Psoas muscle (tissue), 8 donors: ENCODE results near the gene ZPLD1. TPM values are rescaled to one million over a fixed set of nuclear protein-coding genes. Genes with fewer than 3 reads are reported as not detected.

Experiments used
- ATAC-seq, 4 donors: fragments of 200-7000 bp; cut with Tn5 transposase; one replicate each; pipeline ENCODE4 v1.9.1; 2020; ENCODE audit warnings: moderate library complexity in 3 of 4, mild to moderate bottlenecking in 2 of 4
- DNase-seq, 2 donors: peaks; one replicate each; pipeline ENCODE4 v3.0.0-alpha.2; 2020
- H3K27ac ChIP-seq: fragments of 200-600 bp; one replicate; pipeline ENCODE4 v1.8.0; 2022
- H3K27me3 ChIP-seq, 3 donors: fragments of 200-600 bp in 1 of 3; one replicate each; pipeline versions ENCODE4 v1.6.1 to v1.8.0; 2013 to 2022; ENCODE audit warnings: low read length in 2 of 3, mild to moderate bottlenecking in 2 of 3, moderate library complexity in 1 of 3; ENCODE audit not compliant: insufficient read depth in 3 of 3
- H3K36me3 ChIP-seq, 2 donors: fragments of 200-600 bp in 1 of 2; one replicate each; pipeline versions ENCODE4 v1.6.1 to v1.8.0; 2013 to 2022; ENCODE audit warnings: low read depth in 1 of 2, mild to moderate bottlenecking in 1 of 2, moderate library complexity in 1 of 2; ENCODE audit not compliant: insufficient read depth in 1 of 2
- H3K4me1 ChIP-seq: fragments of 200-600 bp; one replicate; pipeline ENCODE4 v1.8.0; 2022
- H3K4me3 ChIP-seq: fragments of 200-600 bp; one replicate; pipeline ENCODE4 v1.8.0; 2022; ENCODE audit warnings: mild to moderate bottlenecking
- H3K9me3 ChIP-seq: fragments of 200-600 bp; one replicate; pipeline ENCODE4 v1.8.0; 2022
- CTCF ChIP-seq: fragments of 200-600 bp; IDR thresholded peaks from one replicate; pipeline ENCODE4 v1.8.0; 2022; ENCODE audit warnings: antibody characterized with exemption
- WGBS, 3 donors: extraction: QIAGEN DNeasy Blood & Tissue Kit; methylation state at CpG; one replicate each; pipeline versions ENCODE4 v1.1.6 to v1.1.7; 2013; 5-methylcytosine and 5-hydroxymethylcytosine counted together
- intact Hi-C, 2 donors: fragments of 100-400 bp; cut with DNase I; formaldehyde crosslinking; loops; one replicate each; pipeline versions ENCODE4 v1.11.0 to v1.14.2; 2022
- polyA plus RNA-seq, 3 donors: library from polyadenylated mRNA; stranded (reverse); fragments of 200-250 nt; gene quantifications; one replicate each; pipeline ENCODE4 v1.2.3, GENCODE V29; 2013
- total RNA-seq, 4 donors: library from RNA; stranded (reverse); fragmentation: NEBNext Ultra II Directional in 2 of 4; extraction: Animal tissue kit (Norgen Biotek cat#: 25700) in 2 of 4; gene quantifications; one replicate each; pipeline versions ENCODE4 v1.2.1 to v1.2.4, GENCODE V29; 2021 to 2023
- donor health status: healthy with polysubstance abuse.
- donor health status: DM: no; HTN: no; CAD: no; lungs with moderate emphysema.
- donor health status: Bipolar disorder and iron deficiency.
- donor health status: healthy.
- donor health status: DM: yes; HTN: yes; CAD: no.
- donor health status: DM: no; HTN: no; CAD: no.
- donor health status: DM: no; HTN: no; CAD: no.
- donor health status: DM: yes; HTN: yes; CAD: no.

ZPLD1 gene
- total and polyA plus RNA-seq, 7 donors = 0.01 to 0.50 TPM; not detected in 5

- Histone ChIP-seq H3K36me3 (no peaks in the 10 kb centered on the region), H3K27ac (no peak overlapping the region), H3K4me1 (no peaks in the 10 kb centered on the region), H3K27me3 (no peaks in the 10 kb centered on the region), H3K9me3 (no peaks in the 10 kb centered on the region), H3K4me3 (no peak overlapping the region)
- 47 to 52% (median 49%) methylated on average over 3 of the region's 3 CpGs for WGBS, 3 donors
- TF ChIP-seq CTCF = no peak
- ATAC-seq (no peak), DNase-seq (no peak)
- intact Hi-C loops = no loop called here
Observed at GRCh38 chr3:102454181-102454580, 19.4 kb downstream of the ZPLD1 start.

GRCh38 chr3:102457644-102458043 lies 22.8 kb downstream of the ZPLD1 start:
- WGBS, 3 donors = 58 to 71% (median 59%) methylated on average over 2 of the region's 2 CpGs
- intact Hi-C loops = no loop called here
- no peak for DNase-seq
- Histone ChIP-seq H3K4me1 (no peaks in the 10 kb centered on the region), H3K4me3 (no peak overlapping the region), H3K27me3 (no peaks in the 10 kb centered on the region), H3K27ac (no peak overlapping the region), H3K9me3 (no peaks in the 10 kb centered on the region), H3K36me3 (no peaks in the 10 kb centered on the region)
- no peak for TF ChIP-seq CTCF
- no peak for ATAC-seq

- Histone ChIP-seq H3K27me3 (no peaks in the 10 kb centered on the region), H3K36me3 (no peaks in the 10 kb centered on the region), H3K4me3 (no peak overlapping the region), H3K9me3 (no peaks in the 10 kb centered on the region), H3K27ac (no peak overlapping the region), H3K4me1 (no peaks in the 10 kb centered on the region)
- ATAC-seq (no peak), DNase-seq (no peak)
- intact Hi-C loops = no loop called here
- TF ChIP-seq CTCF = no peak
Observed at GRCh38 chr3:102460579-102460978, 25.8 kb downstream of the ZPLD1 start.

GRCh38 chr3:102464261-102464660 lies 29.4 kb downstream of the ZPLD1 start:
- intact Hi-C loops = no loop called here
- no peak for TF ChIP-seq CTCF
- Histone ChIP-seq H3K36me3 (no peaks in the 10 kb centered on the region), H3K9me3 (no peaks in the 10 kb centered on the region), H3K27me3 (no peaks in the 10 kb centered on the region), H3K27ac (no peak overlapping the region), H3K4me3 (no peak overlapping the region), H3K4me1 (no peaks in the 10 kb centered on the region)
- 91 to 99% (median 94%) methylated on average over 2 of the region's 2 CpGs for WGBS, 3 donors
- DNase-seq (no peak), ATAC-seq (no peak)

GRCh38 chr3:102466001-102466400 lies 31.2 kb downstream of the ZPLD1 start:
- Histone ChIP-seq H3K27me3 (no peaks in the 10 kb centered on the region), H3K4me1 (no peaks in the 10 kb centered on the region), H3K36me3 (no peaks in the 10 kb centered on the region), H3K27ac (no peak overlapping the region), H3K4me3 (no peak overlapping the region), H3K9me3 (no peaks in the 10 kb centered on the region)
- intact Hi-C loops = no loop called here
- 45 to 71% (median 59%) methylated on average over 1 of the region's 1 CpG for WGBS, 3 donors
- no peak for DNase-seq
- ATAC-seq = no peak
- TF ChIP-seq CTCF = no peak
